GM12878 (cell line): ENCODE data around the gene ZMYM3. TPM values are rescaled to one million over a fixed set of nuclear protein-coding genes. Genes with fewer than 3 reads are reported as not detected.

Experiments used
- ATAC-seq: fragments of 200-7000 bp; cut with Tn5 transposase; 3 replicates; pipeline ENCODE4 v1.9.1; 2020; ENCODE audit warnings: mild to moderate bottlenecking, moderate library complexity
- BruUV-seq: library from RNA; stranded (reverse); fragments of 400-500 nt; replicated peaks from 2 replicates; lab custom pipeline; 2021; lab: Mats Ljungman, UMichigan
- CTCF ChIA-PET: fragments of 300-600 bp; sonication (Branson Sonifier 250); formaldehyde crosslinking; extraction: SDS; loops from one replicate; lab custom pipeline; 2021; ENCODE audit warnings: inconsistent platforms; lab: Yijun Ruan, JAX
- POLR2A ChIA-PET: fragments of 350-600 bp; formaldehyde crosslinking; extraction: SDS; loops from one replicate; lab custom pipeline; 2021; ENCODE audit warnings: inconsistent platforms; lab: Charles Lee
- RAD21 ChIA-PET: fragments of 300-600 bp; sonication (Branson Sonifier 250); formaldehyde crosslinking; loops from one replicate; lab custom pipeline; 2023; ENCODE audit warnings: antibody characterized with exemption; ENCODE audit not compliant: unreplicated experiment; lab: Charles Lee
- SMC1A ChIA-PET: fragments of 300-600 bp; sonication (Branson Sonifier 250); formaldehyde crosslinking; loops from one replicate; lab custom pipeline; 2023; ENCODE audit not compliant: unreplicated experiment, uncharacterized antibody; lab: Charles Lee
- DNase-seq: peaks from one replicate; pipeline ENCODE4 v3.0.0-alpha.2; 2011; ENCODE audit warnings: low read depth, low spot score
- FAIRE-seq: peaks from 3 replicates; lab custom pipeline; 2011; peaks lifted over from hg19 to GRCh38; lab: Jason Lieb, UNC
- H2AFZ ChIP-seq: 2 replicates; pipeline ENCODE4 v1.6.0; 2011; ENCODE audit warnings: low read depth, low read length, control low read depth; ENCODE audit not compliant: control insufficient read depth
- H3K27ac ChIP-seq: 2 replicates; pipeline ENCODE4 v1.5.1; 2011; ENCODE audit warnings: control low read depth; ENCODE audit not compliant: control insufficient read depth, insufficient read depth
- H3K27me3 ChIP-seq, 2 experiments: replicated peaks in 1 of 2; 2 replicates each; pipeline versions ENCODE4 v1.6.0 to v1.6.1; 2011; ENCODE audit warnings: low read length in 1 of 2; ENCODE audit not compliant: control insufficient read depth in 2 of 2, insufficient read depth in 2 of 2
- H3K36me3 ChIP-seq, 2 experiments: 2 replicates each; pipeline ENCODE4 v1.5.1; 2011; ENCODE audit warnings: low read length in 1 of 2; ENCODE audit not compliant: control insufficient read depth in 2 of 2, insufficient read depth in 2 of 2
- H3K4me1 ChIP-seq: 2 replicates; pipeline ENCODE4 v1.6.1; 2011; ENCODE audit warnings: mild to moderate bottlenecking, low read length, moderate library complexity, mixed read lengths; ENCODE audit not compliant: control insufficient read depth, insufficient read depth
- H3K4me2 ChIP-seq: 2 replicates; pipeline ENCODE4 v1.6.0; 2011; ENCODE audit warnings: control low read depth; ENCODE audit not compliant: control insufficient read depth, insufficient read depth
- H3K4me3 ChIP-seq: fragments of 200-600 bp; sonication (generic); 2 replicates; pipeline ENCODE4 v1.5.1; 2016
- H3K79me2 ChIP-seq: 2 replicates; pipeline ENCODE4 v1.6.0; 2011; ENCODE audit warnings: low read length; ENCODE audit not compliant: control insufficient read depth, insufficient read depth
- H3K9ac ChIP-seq: 2 replicates; pipeline ENCODE4 v1.8.0; 2011; ENCODE audit warnings: low read length, control low read depth, mixed read lengths; ENCODE audit not compliant: control insufficient read depth, insufficient read depth
- H3K9me3 ChIP-seq: replicated peaks from 3 replicates; pipeline ENCODE4 v1.5.1; 2011; ENCODE audit warnings: mild to moderate bottlenecking, low read length; ENCODE audit not compliant: control insufficient read depth, insufficient read depth
- H4K20me1 ChIP-seq: 2 replicates; pipeline ENCODE4 v1.6.0; 2011; ENCODE audit not compliant: control insufficient read depth, insufficient read depth
- ESRRA ChIP-seq: IDR thresholded peaks from 2 replicates; pipeline ENCODE4 v1.6.1; 2012; ENCODE audit warnings: mild to moderate bottlenecking, low read length, improper control_type of control experiment
- EZH2 ChIP-seq: IDR thresholded peaks from 2 replicates; pipeline ENCODE4 v1.6.1; 2012; ENCODE audit warnings: low read depth, mild to moderate bottlenecking, control low read depth, inconsistent platforms, low read length, borderline replicate concordance; ENCODE audit not compliant: control insufficient read depth
- MAX ChIP-seq: IDR thresholded peaks from 2 replicates; pipeline ENCODE4 v1.6.1; 2012; ENCODE audit warnings: low read depth, low read length, improper control_type of control experiment
- MEF2B ChIP-seq: fragments of 450-650 bp; IDR thresholded peaks from 2 replicates; pipeline ENCODE4 v1.6.1; 2018; ENCODE audit warnings: mild to moderate bottlenecking, moderate library complexity; ENCODE audit not compliant: partially characterized antibody, poor library complexity, severe bottlenecking
- NKRF ChIP-seq: fragments of 450-650 bp; conservative IDR thresholded peaks from 2 replicates; pipeline ENCODE4 v1.6.1; 2017; ENCODE audit warnings: mild to moderate bottlenecking, moderate library complexity
- RELB ChIP-seq: fragments of 450-650 bp; IDR thresholded peaks from 2 replicates; pipeline ENCODE4 v1.6.1; 2017; ENCODE audit warnings: low read depth, mild to moderate bottlenecking, moderate library complexity
- TCF12 ChIP-seq: IDR thresholded peaks from 2 replicates; pipeline ENCODE4 v1.6.1; 2011; ENCODE audit warnings: low read depth, mild to moderate bottlenecking, low read length
- ZBTB40 ChIP-seq: fragments of 450-650 bp; IDR thresholded peaks from 2 replicates; pipeline ENCODE4 v1.6.1; 2016; ENCODE audit warnings: mild to moderate bottlenecking, moderate library complexity, borderline replicate concordance
- whole genome bisulfite sequencing: methylation state at CpG from one replicate; pipeline ENCODE4 v1.1.6; 2016; ENCODE audit warnings: low lambda C conversion rate; ENCODE audit not compliant: insufficient replicate concordance, insufficient coverage; ENCODE audit errors: missing lambda C conversion rate; 5-methylcytosine and 5-hydroxymethylcytosine counted together
- in situ Hi-C: fragments of 300-500 bp; cut with MboI; formaldehyde crosslinking; loops from 9 replicates; pipeline ENCODE4 v1.14.3; 2018; ENCODE audit warnings: mixed read lengths
- intact Hi-C: fragments of 100-400 bp; cut with micrococcal nuclease; formaldehyde crosslinking; loops from one replicate; pipeline ENCODE4 v1.14.2; 2022; ENCODE audit not compliant: unreplicated experiment
- polyA plus RNA-seq, 11 experiments: library from polyadenylated mRNA; depleted of rRNA in 4 of 11; unstranded in 6 of 11; stranded (reverse) in 5 of 11; fragments of >200 nt; fragmentation: Nextera tagmentation in 4 of 11; fragmentation: Illumina TruSeq in 1 of 11; extraction: Ambion mirVana in 4 of 11; extraction: Trizol in 1 of 11; gene quantifications; 1 replicate in 1 of 11; 2 replicates in 10 of 11; pipeline versions ENCODE4 v1.2.1 to v1.2.3, GENCODE V29; 2011 to 2016; ENCODE audit warnings: inconsistent platforms in 2 of 11, missing spikeins in 2 of 11, low read depth in 1 of 11
- total RNA-seq, 4 experiments: library from RNA; depleted of rRNA in 3 of 4; stranded (reverse); fragments of >200 nt in 3 of 4; fragmentation: Illumina TruSeq in 1 of 4; extraction: Trizol in 1 of 4; gene quantifications; 2 replicates each; pipeline versions ENCODE4 v1.2.1 to v1.2.3, GENCODE V29; 2013 to 2021

The ZMYM3 gene
- total and polyA plus RNA-seq, 10 of the 15 experiments (the other 5 are each of a cell fraction or from before 2014, with no cell fraction given): 2.3 to 28.1 (median 12.3) TPM

GRCh38 chrX:71222929-71223328 lies 31.0 kb downstream of the ZMYM3 start, which contains the start of gene GJB1:
TSS of gene GJB1 (plus strand) at chrX:71223224. CDS start at chrX:71223708, 484 bp downstream.
- in situ Hi-C loops: no loop called here
- SMC1A ChIA-PET: no interaction called here

GRCh38 chrX:71221145-71221544 lies 32.8 kb downstream of the ZMYM3 start:
- Histone ChIP-seq H3K4me2 (no peak overlapping the region), H3K36me3 (no peaks in the 10 kb centered on the region), H3K9ac (no peak overlapping the region), H3K79me2 (no peaks in the 10 kb centered on the region), H3K9me3 (no peaks in the 10 kb centered on the region), H3K4me1 (no peaks in the 10 kb centered on the region), H3K27ac (no peak overlapping the region), H3K27me3 (no peaks in the 10 kb centered on the region), H3K4me3 (no peak overlapping the region), H4K20me1 (no peaks in the 10 kb centered on the region), H2AFZ (no peak overlapping the region)
- no TSS peak for BruUV-seq
- POLR2A ChIA-PET: no interaction called here
- ATAC-seq (no peak), FAIRE-seq (no peak), DNase-seq (no peak)
- SMC1A ChIA-PET: no interaction called here
- in situ Hi-C loops (no loop called here), intact Hi-C loops (no loop called here)
- WGBS: 90% methylated on average over 1 of the region's 1 CpG
- CTCF ChIA-PET: no interaction called here
- RAD21 ChIA-PET: no interaction called here
- TF ChIP-seq ZBTB40 (no peak), NKRF (no peak), ESRRA (no peak), TCF12 (no peak), MAX (no peak)

More at GRCh38 chrX:71222929-71223328, 31.0 kb downstream of the ZMYM3 start, which contains the start of gene GJB1:
- no peaks in the 10 kb centered on the region for H3K79me2 ChIP-seq
- no peaks in the 10 kb centered on the region for H3K36me3 ChIP-seq
- no TSS peak for BruUV-seq
- POLR2A ChIA-PET: no interaction called here
- CTCF ChIA-PET: no interaction called here
- ATAC-seq (no peak), DNase-seq (no peak), FAIRE-seq (no peak)
- 54% methylated on average over 18 of the region's 18 CpGs for WGBS
- H2AFZ ChIP-seq: no peak within 1 kb of the TSS
- no peaks in the 10 kb centered on the region for H3K4me1 ChIP-seq
- no peak within 1 kb of the TSS for H3K27ac ChIP-seq
- RAD21 ChIA-PET: no interaction called here
- no peak within 1 kb of the TSS for H3K9ac ChIP-seq
- H3K27me3 ChIP-seq: no peaks in the 10 kb centered on the region
- no peak within 1 kb of the TSS for H3K4me2 ChIP-seq
- H4K20me1 ChIP-seq: no peaks in the 10 kb centered on the region
- no peaks in the 10 kb centered on the region for H3K9me3 ChIP-seq
- H3K4me3 ChIP-seq: no peak within 1 kb of the TSS
- TF ChIP-seq EZH2 (no peak), MEF2B (no peak), RELB (no peak)
- intact Hi-C loops: no loop called here
